PC-3 (cell line): ENCODE results near the gene TCTN2. TPM values are rescaled to one million over a fixed set of nuclear protein-coding genes. Genes with fewer than 3 reads are reported as not detected.

ENCODE experiments used
- ATAC-seq: fragments of 200-7000 bp; cut with Tn5 transposase; 2 replicates; pipeline ENCODE4 v1.9.1; 2020; ENCODE audit warnings: mild to moderate bottlenecking, moderate library complexity
- BruUV-seq: library from RNA; stranded (reverse); fragments of 400-500 nt; replicated peaks from 2 replicates; lab custom pipeline; 2021; lab: Mats Ljungman, UMichigan
- CTCF ChIA-PET: fragments of 300-600 bp; sonication (Branson Sonifier 250); formaldehyde crosslinking; loops from one replicate; lab custom pipeline; 2022; ENCODE audit warnings: antibody characterized with exemption; lab: Charles Lee
- POLR2A ChIA-PET: fragments of 300-600 bp; sonication (Branson Sonifier 250); formaldehyde crosslinking; loops from one replicate; lab custom pipeline; 2022; ENCODE audit warnings: antibody characterized with exemption; ENCODE audit not compliant: unreplicated experiment; lab: Charles Lee
- DNase-seq: peaks from one replicate; pipeline ENCODE4 v3.0.0-alpha.2; 2015
- H2AFZ ChIP-seq: fragments of 300-600 bp; sonication (generic); 2 replicates; pipeline ENCODE4 v1.6.0; 2016; ENCODE audit warnings: antibody characterized with exemption, low read length
- H3F3A ChIP-seq: fragments of 300-600 bp; sonication (generic); one replicate; pipeline ENCODE4 v1.6.0; 2017; ENCODE audit warnings: antibody characterized with exemption, low read length, control low read depth, mild to moderate bottlenecking; ENCODE audit not compliant: unreplicated experiment
- H3K27ac ChIP-seq: fragments of 300-600 bp; sonication (generic); 2 replicates; pipeline ENCODE4 v1.5.1; 2016; ENCODE audit warnings: mild to moderate bottlenecking, low read length
- H3K27me3 ChIP-seq: fragments of 300-600 bp; sonication (generic); 2 replicates; pipeline ENCODE4 v1.6.1; 2016; ENCODE audit warnings: low read length, mixed read lengths
- H3K36me3 ChIP-seq: fragments of 300-600 bp; sonication (generic); 2 replicates; pipeline ENCODE4 v1.6.1; 2016; ENCODE audit warnings: low read depth, mixed run types, low read length, mixed read lengths
- H3K4me1 ChIP-seq: fragments of 300-600 bp; sonication (generic); 2 replicates; pipeline ENCODE4 v1.5.1; 2016; ENCODE audit warnings: low read length; ENCODE audit not compliant: insufficient read depth
- H3K4me2 ChIP-seq: fragments of 300-600 bp; sonication (generic); 2 replicates; pipeline ENCODE4 v1.6.0; 2016; ENCODE audit warnings: low read length
- H3K4me3 ChIP-seq: fragments of 300-600 bp; sonication (generic); 2 replicates; pipeline ENCODE4 v1.5.1; 2016; ENCODE audit warnings: mild to moderate bottlenecking, low read length, mixed read lengths
- H3K79me2 ChIP-seq: fragments of 300-600 bp; sonication (generic); 2 replicates; pipeline ENCODE4 v1.6.1; 2017; ENCODE audit warnings: low read length, mixed read lengths
- H3K9ac ChIP-seq: fragments of 300-600 bp; sonication (generic); 2 replicates; pipeline ENCODE4 v1.6.0; 2016; ENCODE audit warnings: mild to moderate bottlenecking, low read length
- H3K9me2 ChIP-seq: fragments of 300-600 bp; sonication (generic); replicated peaks from 2 replicates; pipeline ENCODE4 v1.6.1; 2016; ENCODE audit warnings: mixed run types, low read length, mixed read lengths
- H3K9me3 ChIP-seq: fragments of 300-600 bp; sonication (generic); 2 replicates; pipeline ENCODE4 v1.6.1; 2016; ENCODE audit warnings: low read length, mixed read lengths
- H4K20me1 ChIP-seq: fragments of 300-600 bp; sonication (generic); 2 replicates; pipeline ENCODE4 v1.6.1; 2016; ENCODE audit warnings: low read length, mixed read lengths
- CTCF ChIP-seq: fragments of 300-600 bp; sonication (generic); conservative IDR thresholded peaks from 2 replicates; pipeline ENCODE4 v1.5.1; 2017; ENCODE audit warnings: antibody characterized with exemption, low read depth, mild to moderate bottlenecking, low read length
- EZH2 ChIP-seq: fragments of 300-600 bp; sonication (generic); IDR thresholded peaks from one replicate; pipeline ENCODE4 v1.6.1; 2017; ENCODE audit warnings: antibody characterized with exemption, mild to moderate bottlenecking, low read length; ENCODE audit not compliant: unreplicated experiment
- EZH2phosphoT487 ChIP-seq: fragments of 300-600 bp; sonication (generic); IDR thresholded peaks from 2 replicates; pipeline ENCODE4 v1.6.1; 2018; ENCODE audit warnings: mild to moderate bottlenecking, antibody characterized with exemption, low read length, borderline replicate concordance
- intact Hi-C: fragments of 100-400 bp; cut with micrococcal nuclease; formaldehyde crosslinking; loops from 2 replicates; pipeline ENCODE4 v1.9.0; 2023
- total RNA-seq: library from RNA; depleted of rRNA; stranded (reverse); fragments of >200 nt; gene quantifications from 2 replicates; pipeline ENCODE4 v1.2.3, GENCODE V29; 2014

The TCTN2 gene
- total RNA-seq, 1 experiment from 2014 or later: 15.8 TPM

- DNase-seq (no peak), ATAC-seq (no peak)
- peaks cover 23% of the 10 kb centered on the region; the same call in 1 of the 2 replicates for H3K36me3 ChIP-seq
- no peaks in the 10 kb centered on the region for H3K27me3 ChIP-seq
- H3K9ac ChIP-seq: no peak overlapping the region
- H3K27ac ChIP-seq: no peak overlapping the region
- no peak overlapping the region for H2AFZ ChIP-seq
- no peak overlapping the region for H3K4me2 ChIP-seq
- no peaks in the 10 kb centered on the region for H4K20me1 ChIP-seq
- intact Hi-C loops: no loop called here
- no peaks in the 10 kb centered on the region for H3K9me3 ChIP-seq
- no peaks in the 10 kb centered on the region for H3K4me1 ChIP-seq
- no peaks in the 10 kb centered on the region for H3K9me2 ChIP-seq
- no peaks in the 10 kb centered on the region for H3K79me2 ChIP-seq
- no peak overlapping the region for H3K4me3 ChIP-seq
- CTCF ChIA-PET: no interaction called here
- TF ChIP-seq EZH2phosphoT487 (no peak), CTCF (no peak), EZH2 (no peak)
- no peaks in the 10 kb centered on the region for H3F3A ChIP-seq
- no TSS peak for BruUV-seq
- POLR2A ChIA-PET: no interaction called here
Observed at GRCh38 chr12:123747309-123747708, 76.4 kb downstream of the TCTN2 start.

GRCh38 chr12:123748161-123748560, 77.2 kb downstream of the TCTN2 start:
- CTCF ChIA-PET: no interaction called here
- TF ChIP-seq CTCF: no peak
- no peak for TF ChIP-seq EZH2phosphoT487
- no peak for TF ChIP-seq EZH2
- intact Hi-C loops: no loop called here
- no peak overlapping the region for H3K27ac ChIP-seq
- DNase-seq: no peak
- H3F3A ChIP-seq: no peaks in the 10 kb centered on the region
- H3K4me2 ChIP-seq: no peak overlapping the region
- H3K4me1 ChIP-seq: no peaks in the 10 kb centered on the region
- H3K27me3 ChIP-seq: no peaks in the 10 kb centered on the region
- H2AFZ ChIP-seq: no peak overlapping the region
- no peaks in the 10 kb centered on the region for H3K9me3 ChIP-seq
- BruUV-seq: no TSS peak
- POLR2A ChIA-PET: no interaction called here
- no peak overlapping the region for H3K9ac ChIP-seq
- no peaks in the 10 kb centered on the region for H4K20me1 ChIP-seq
- H3K9me2 ChIP-seq: no peaks in the 10 kb centered on the region
- H3K36me3 ChIP-seq: peaks cover 23% of the 10 kb centered on the region; the same call in 1 of the 2 replicates
- no peaks in the 10 kb centered on the region for H3K79me2 ChIP-seq
- H3K4me3 ChIP-seq: no peak overlapping the region
- ATAC-seq: no peak

- DNase-seq: peak; percentile 37
- no peaks in the 10 kb centered on the region for H3F3A ChIP-seq
- H3K27me3 ChIP-seq: no peaks in the 10 kb centered on the region
- H3K4me2 ChIP-seq: no peak overlapping the region
- no peaks in the 10 kb centered on the region for H4K20me1 ChIP-seq
- H3K9me2 ChIP-seq: no peaks in the 10 kb centered on the region
- no peaks in the 10 kb centered on the region for H3K4me1 ChIP-seq
- no TSS peak for BruUV-seq
- no peaks in the 10 kb centered on the region for H3K9me3 ChIP-seq
- H3K36me3 ChIP-seq: peaks cover 23% of the 10 kb centered on the region; the same call in 1 of the 2 replicates
- ATAC-seq: peak; percentile 74
- intact Hi-C loops: no loop called here
- no peak overlapping the region for H2AFZ ChIP-seq
- H3K9ac ChIP-seq: no peak overlapping the region
- POLR2A ChIA-PET: no interaction called here
- H3K79me2 ChIP-seq: no peaks in the 10 kb centered on the region
- no peak overlapping the region for H3K4me3 ChIP-seq
- CTCF ChIA-PET: no interaction called here
- no peak overlapping the region for H3K27ac ChIP-seq
- no peak for TF ChIP-seq EZH2phosphoT487
- TF ChIP-seq EZH2: no peak
- no peak for TF ChIP-seq CTCF
Observed at GRCh38 chr12:123748661-123749060, 77.7 kb downstream of the TCTN2 start.
